Measurements from ENCODE around the gene CCDC116. TPM values are rescaled to one million over a fixed set of nuclear protein-coding genes. Genes with fewer than 3 reads are reported as not detected.
"Not testable (repeated sequence)": the region's sequence is repeated elsewhere in the genome, so short reads cannot be mapped to it uniquely, and the experiment has no call there.

Gene CCDC116
- total and polyA plus RNA-seq, 5 experiments from 2014 or later: 0.34 to 0.93 TPM; not detected in 3

DNA sequence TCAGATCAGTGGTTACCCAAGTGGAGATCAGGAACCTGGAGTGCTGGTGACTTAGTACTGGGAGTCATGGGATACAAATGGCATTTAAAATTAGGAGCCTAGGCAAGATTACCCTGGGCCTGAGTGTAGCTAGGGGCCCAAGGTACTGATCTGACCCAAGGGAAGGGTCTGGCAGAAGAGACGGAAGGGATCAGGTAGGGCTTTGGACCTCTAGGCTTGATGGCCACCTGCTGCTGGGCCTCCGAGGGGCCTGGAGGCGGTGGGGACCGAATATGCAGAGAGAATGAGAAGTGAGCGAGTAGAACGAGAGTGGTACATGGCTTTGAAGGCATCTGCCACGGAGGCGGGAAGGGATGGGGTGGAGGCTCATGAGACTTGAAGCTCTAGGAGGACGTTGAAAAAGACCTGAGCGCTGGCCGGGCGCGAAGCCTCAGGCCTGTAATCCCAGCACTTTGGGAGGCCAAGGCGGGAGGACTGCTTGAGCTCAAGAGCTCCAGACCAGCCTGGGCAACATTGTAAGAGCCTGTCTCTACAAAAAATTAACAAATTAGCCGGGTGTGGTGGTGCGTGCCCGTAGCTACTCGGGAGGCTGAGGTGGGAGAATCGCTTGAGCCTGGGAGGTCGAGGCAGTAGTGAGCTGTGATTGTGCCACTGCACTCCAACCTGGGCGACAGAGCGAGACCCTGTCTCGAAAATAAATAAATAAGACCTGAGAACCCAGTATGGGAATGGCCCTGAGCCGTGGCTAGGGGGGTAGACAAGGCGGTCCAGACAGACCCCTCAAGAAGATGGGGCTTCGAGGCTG lies 32.7 kb downstream of the CCDC116 start:
- POLR2A ChIA-PET: interaction anchor here (0.5 to 2.5 kb wide), 9 partner anchors 10 to 36 kb away, joined by 3 to 19 read pairs (median 5); partner anchors contain the start of gene YDJC
- H3K4me3 Mint-ChIP-seq: peak overlapping the region; percentile 95 to 100 (median 99)
- H3K9me3 Mint-ChIP-seq: no peaks in the 10 kb centered on the region
- peaks cover 16 to 40% (median 32%) of the 10 kb centered on the region in 4 donors for H3K4me1 Mint-ChIP-seq
- H3K27me3 Mint-ChIP-seq: no peaks in the 10 kb centered on the region
- H3K36me3 Mint-ChIP-seq: peaks cover 0 to 12% (median under 1%) of the 10 kb centered on the region in 3 donors
- ATAC-seq (no peak), DNase-seq (peak in 1 of 10 donors; percentile 3)
- H3K27ac Mint-ChIP-seq: peak overlapping the region; percentile 94 to 99 (median 98)

DNA sequence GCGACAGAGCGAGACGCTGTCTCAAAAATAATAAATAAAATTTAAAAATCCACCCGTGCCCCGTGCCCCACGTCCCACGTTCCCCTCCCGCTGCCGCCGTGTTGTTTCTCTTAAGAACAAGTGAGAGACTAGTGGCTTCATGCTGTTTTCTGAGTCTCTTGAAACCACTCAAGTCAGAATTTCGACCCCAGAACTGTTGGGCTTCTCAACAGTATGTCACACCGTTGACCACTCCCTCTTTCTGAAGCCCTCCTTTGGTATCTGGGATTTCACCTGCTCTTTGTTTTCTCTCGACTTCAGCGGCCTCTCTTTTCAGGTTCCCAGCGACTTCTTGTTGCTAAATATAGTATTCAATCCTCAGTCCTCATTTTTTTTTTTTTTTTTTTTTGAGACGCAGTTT lies 34.2 kb downstream of the CCDC116 start:
- H3K36me3 Mint-ChIP-seq: peaks cover 0 to 27% (median 9%) of the 10 kb centered on the region in 3 donors
- POLR2A ChIA-PET: interaction anchor here (1.1 to 2.5 kb wide), 2 partner anchors 24 to 37 kb away, joined by 3 to 19 read pairs; partner anchors contain the start of gene YDJC
- peak overlapping the region; percentile 43 to 98 (median 96) for H3K27ac Mint-ChIP-seq
- no peak for ATAC-seq
- H3K4me1 Mint-ChIP-seq: peaks cover 18 to 44% (median 35%) of the 10 kb centered on the region in 4 donors
- H3K4me3 Mint-ChIP-seq: peak overlapping the region; percentile 95 to 100 (median 99)
- peak in 1 of 10 donors; percentile 30 for DNase-seq
- no peaks in the 10 kb centered on the region for H3K27me3 Mint-ChIP-seq
- H3K9me3 Mint-ChIP-seq: no peaks in the 10 kb centered on the region

DNA sequence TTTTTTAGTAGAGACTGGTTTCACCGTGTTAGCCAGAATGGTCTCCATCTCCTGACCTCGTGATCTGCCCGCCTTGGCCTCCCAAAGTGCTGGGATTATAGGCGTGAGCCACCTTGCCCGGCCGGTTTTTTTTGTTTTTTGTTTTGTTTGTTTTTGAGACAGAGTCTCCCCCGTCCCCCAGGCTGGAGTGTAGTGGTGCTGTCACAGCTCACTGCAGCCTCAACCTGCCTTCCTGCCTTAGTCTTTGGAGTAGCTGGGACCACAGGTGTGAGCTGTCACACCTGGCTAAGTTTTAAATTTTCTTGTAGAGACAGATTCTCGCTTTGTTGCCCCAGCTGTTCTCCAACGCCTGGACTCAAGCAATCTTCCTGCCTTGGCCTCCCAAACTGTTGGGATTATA lies 36.5 kb downstream of the CCDC116 start:
- POLR2A ChIA-PET: no interaction called here
- Mint-ChIP-seq H3K27me3 (no peaks in the 10 kb centered on the region), H3K4me3 (peak overlapping the region in 4 of 10 donors; percentile 22 to 43 (median 37)), H3K4me1 (peaks cover 19 to 50% (median 36%) of the 10 kb centered on the region in 4 donors), H3K36me3 (peaks cover 0 to 48% (median 15%) of the 10 kb centered on the region in 3 donors), H3K9me3 (no peaks in the 10 kb centered on the region), H3K27ac (peak overlapping the region in 3 of 10 donors; percentile 1 to 53 (median 20))
- peak in 1 of 10 donors; percentile 32 for DNase-seq
- ATAC-seq: no peak

DNA sequence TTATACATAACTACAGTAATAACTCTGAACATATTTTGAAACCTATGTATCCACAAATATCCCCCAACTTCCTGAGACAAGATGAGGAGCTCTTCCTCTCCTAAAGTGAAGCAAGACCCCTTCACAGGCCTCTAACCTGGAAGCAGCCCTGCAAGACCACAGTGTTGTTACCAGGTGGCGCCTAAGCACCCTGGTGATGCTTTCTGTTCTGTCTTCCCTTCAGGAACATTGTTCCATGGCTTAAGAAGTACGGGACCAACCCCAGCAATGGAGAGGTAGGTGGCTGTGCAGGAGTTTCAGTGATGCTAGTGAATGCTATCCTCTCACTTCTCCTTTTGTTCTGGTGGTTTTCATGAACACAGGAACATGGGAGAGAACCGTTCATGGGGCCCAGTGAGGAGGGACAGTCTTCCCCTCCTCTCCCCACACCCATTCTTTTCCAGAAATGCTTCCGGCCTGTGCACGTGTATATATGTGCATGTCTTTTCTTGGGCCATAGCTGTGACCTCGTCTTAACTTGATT lies 39.6 kb downstream of the CCDC116 start:
- Mint-ChIP-seq H3K27me3 (no peaks in the 10 kb centered on the region), H3K27ac (peak overlapping the region in 1 of 10 donors; percentile 7), H3K4me1 (peaks cover 16 to 33% (median 22%) of the 10 kb centered on the region in 4 donors), H3K9me3 (no peaks in the 10 kb centered on the region), H3K4me3 (no peak overlapping the region), H3K36me3 (peaks cover 0 to 77% (median 31%) of the 10 kb centered on the region in 3 donors)
- ATAC-seq: no peak
- POLR2A ChIA-PET: no interaction called here
- peak in 1 of 10 donors; percentile 1 for DNase-seq

DNA sequence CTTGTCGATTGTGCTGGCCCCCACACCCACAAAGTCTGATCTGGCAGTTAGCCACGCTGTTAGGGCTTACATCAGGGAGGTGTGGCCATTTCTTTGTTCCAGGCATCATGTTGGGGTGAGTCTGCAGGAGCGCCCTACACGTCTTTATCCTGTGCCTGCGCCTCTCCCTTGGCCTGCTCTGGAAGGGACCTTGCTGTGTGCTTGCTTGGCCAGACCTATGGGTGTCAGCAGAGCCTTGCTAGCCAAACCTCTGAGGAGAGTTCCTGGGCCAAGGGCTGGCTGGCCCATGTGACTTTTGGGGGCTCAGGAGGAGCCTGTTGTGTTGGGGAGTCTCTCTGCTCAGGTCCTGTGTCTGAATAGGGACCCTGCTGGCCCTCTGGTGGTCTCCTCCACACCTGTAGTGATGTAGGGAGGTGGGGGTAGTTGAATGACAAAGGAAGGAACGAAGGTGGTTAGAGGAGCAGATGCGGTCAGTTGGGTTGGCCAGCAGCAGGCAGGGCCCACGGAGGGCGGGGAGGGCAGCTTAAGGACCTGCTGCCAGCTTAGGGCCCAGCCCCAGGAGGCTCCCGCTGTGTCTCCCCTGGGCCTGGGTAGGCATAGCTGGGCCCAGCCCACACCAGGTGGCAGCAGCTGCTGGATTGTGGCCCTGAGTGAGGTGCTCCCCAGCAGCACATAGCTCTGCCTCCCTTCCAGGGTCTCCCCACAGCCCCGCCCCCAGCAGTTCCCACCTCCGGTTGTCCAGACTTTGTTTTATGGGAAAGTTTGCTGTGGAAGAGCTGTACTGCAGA lies 41.2 kb downstream of the CCDC116 start:
- ATAC-seq (no peak), DNase-seq (peak in 1 of 10 donors; percentile 36)
- Mint-ChIP-seq H3K4me3 (no peak overlapping the region), H3K9me3 (no peaks in the 10 kb centered on the region), H3K36me3 (peaks cover 0 to 86% (median 35%) of the 10 kb centered on the region in 3 donors), H3K4me1 (peaks cover 12 to 25% (median 13%) of the 10 kb centered on the region in 4 donors), H3K27ac (no peak overlapping the region), H3K27me3 (no peaks in the 10 kb centered on the region)
- POLR2A ChIA-PET: no interaction called here

DNA sequence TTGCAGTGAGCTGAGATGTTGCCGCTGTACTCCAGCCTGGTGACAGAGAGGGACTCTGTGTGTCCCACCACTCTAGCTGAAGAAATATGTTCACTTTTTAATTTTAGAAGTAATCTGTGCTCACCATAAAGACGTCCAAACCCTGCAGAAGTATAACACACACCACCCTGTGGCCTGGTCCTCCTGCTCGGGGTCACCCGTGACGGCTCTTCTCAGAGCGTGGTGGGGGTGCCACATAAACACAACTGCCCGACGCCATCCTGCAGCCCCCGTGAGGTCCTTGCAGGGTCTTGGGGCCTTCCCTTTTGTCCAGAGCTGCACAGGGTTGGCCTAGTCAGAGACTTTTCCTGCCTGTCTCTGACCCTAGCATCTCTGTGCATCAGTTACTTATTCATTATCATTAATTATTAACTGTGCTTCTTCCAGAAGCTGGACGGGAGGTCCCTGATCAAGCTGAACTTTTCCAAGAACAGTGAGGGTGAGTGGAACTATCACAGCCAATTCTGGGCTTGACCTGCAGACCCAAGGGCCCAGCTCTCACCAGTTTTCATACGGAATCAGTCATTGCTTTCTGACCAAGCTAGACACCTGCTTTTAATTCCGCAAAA lies 42.2 kb downstream of the CCDC116 start:
- Mint-ChIP-seq H3K4me1 (peaks cover 7 to 18% (median 9%) of the 10 kb centered on the region in 4 donors), H3K9me3 (no peaks in the 10 kb centered on the region), H3K27me3 (no peaks in the 10 kb centered on the region), H3K36me3 (peaks cover 0 to 80% (median 35%) of the 10 kb centered on the region in 3 donors), H3K4me3 (no peak overlapping the region), H3K27ac (no peak overlapping the region)
- ATAC-seq: no peak
- DNase-seq: peak in 1 of 10 donors; percentile 4
- POLR2A ChIA-PET: no interaction called here

DNA sequence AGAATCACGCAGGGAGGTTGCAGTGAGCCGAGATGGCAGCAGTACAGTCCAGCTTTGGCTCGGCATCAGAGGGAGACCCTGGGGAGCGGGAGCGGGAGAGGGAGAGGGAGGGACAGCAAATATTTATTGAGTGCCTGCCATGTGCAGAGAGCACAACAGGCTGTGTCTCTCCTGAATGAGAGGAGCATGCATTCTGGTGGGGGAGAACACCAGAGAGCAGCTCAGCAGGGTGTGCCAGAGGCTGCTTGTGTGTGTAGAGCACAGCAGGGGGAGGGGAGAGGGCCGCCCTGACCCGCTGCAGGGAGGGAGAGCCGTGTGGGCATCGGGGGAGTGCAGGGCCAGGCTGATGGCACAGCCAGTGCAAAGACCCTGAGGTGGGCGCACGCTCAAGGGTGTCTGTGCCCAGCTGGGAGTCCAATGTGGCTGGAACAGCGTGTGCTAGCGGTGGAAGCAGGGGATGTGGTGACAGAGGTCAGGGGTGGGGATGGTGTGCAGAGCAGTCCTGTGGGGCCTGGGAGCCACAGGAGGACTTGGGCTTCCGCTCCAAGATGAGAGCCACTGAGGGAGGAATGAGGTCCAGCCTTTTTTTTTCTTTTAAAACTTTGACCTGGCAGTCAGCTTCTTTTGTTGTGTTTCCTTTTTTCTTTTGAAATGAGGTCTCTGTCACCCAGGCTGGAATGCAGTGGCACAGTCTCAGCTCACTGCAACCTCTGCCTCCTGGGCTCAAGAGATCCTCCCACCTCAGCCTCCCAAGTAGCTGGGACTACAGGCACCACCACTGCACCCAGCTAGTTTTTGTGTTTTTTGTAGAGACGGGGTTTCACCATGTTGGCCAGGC lies 45.3 kb downstream of the CCDC116 start:
- ATAC-seq (no peak), DNase-seq (peak in 1 of 10 donors; percentile 47)
- Mint-ChIP-seq H3K4me3 (no peak overlapping the region), H3K4me1 (peaks cover 0 to 5% (median 5%) of the 10 kb centered on the region in 4 donors), H3K27me3 (no peaks in the 10 kb centered on the region), H3K9me3 (no peaks in the 10 kb centered on the region), H3K36me3 (peaks cover 0 to 65% (median 20%) of the 10 kb centered on the region in 3 donors), H3K27ac (peak overlapping the region in 2 of 10 donors; percentile 12 to 29)
- POLR2A ChIA-PET: no interaction called here

DNA sequence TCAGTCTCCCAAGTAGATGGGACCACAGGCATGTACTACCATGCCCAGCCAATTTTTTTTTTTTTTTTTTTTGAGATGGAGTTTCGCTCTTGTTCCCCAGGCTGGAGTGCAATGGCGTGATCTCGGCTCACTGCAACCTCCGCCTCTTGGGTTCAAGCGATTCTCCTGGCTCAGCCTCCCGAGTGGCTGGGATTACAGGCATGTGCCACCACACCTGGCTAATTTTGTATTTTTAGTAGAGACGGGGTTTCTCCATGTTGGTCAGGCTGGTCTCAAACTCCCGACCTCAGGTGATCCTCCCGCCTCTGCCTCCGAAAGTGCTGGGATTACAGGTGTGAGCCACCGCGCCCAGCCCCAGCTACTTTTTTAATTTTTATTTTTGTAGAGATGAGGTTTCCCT lies 46.3 kb downstream of the CCDC116 start:
- ATAC-seq, POLR2A ChIA-PET, H3K27me3 Mint-ChIP-seq, H3K9me3 Mint-ChIP-seq, H3K4me1 Mint-ChIP-seq, DNase-seq: not testable (repeated sequence)
- Mint-ChIP-seq H3K36me3 (peaks cover 0 to 63% (median 21%) of the 10 kb centered on the region in 3 donors), H3K27ac (peak overlapping the region in 1 of 10 donors; percentile 12), H3K4me3 (peak overlapping the region in 1 of 10 donors; percentile 30)

DNA sequence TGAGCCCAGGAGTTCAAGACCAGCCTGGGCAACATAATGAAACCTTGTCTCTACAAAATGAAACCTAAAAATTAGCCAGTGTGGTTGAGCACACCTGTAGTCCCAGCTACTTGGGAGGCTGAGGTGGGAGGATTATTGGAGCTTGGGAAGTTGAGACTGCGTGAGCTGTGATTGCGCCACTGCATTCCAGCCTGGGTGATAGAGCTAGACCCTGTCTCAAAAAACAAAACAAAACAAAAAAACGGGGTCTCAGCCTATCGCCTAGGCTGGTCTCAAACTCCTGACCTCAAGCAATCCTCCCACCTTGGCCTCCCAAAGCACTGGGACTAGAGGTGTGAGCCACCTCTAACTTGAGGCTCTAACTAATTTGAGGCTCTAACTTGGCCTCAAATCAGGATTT lies 46.8 kb downstream of the CCDC116 start:
- ATAC-seq (no peak), DNase-seq (no peak)
- peaks cover 0 to 58% (median 18%) of the 10 kb centered on the region in 3 donors for H3K36me3 Mint-ChIP-seq
- no peaks in the 10 kb centered on the region for H3K27me3 Mint-ChIP-seq
- no peak overlapping the region for H3K4me3 Mint-ChIP-seq
- H3K27ac Mint-ChIP-seq: no peak overlapping the region
- H3K9me3 Mint-ChIP-seq: no peaks in the 10 kb centered on the region
- POLR2A ChIA-PET: no interaction called here
- peaks cover 0 to 5% (median 2%) of the 10 kb centered on the region in 4 donors for H3K4me1 Mint-ChIP-seq

DNA sequence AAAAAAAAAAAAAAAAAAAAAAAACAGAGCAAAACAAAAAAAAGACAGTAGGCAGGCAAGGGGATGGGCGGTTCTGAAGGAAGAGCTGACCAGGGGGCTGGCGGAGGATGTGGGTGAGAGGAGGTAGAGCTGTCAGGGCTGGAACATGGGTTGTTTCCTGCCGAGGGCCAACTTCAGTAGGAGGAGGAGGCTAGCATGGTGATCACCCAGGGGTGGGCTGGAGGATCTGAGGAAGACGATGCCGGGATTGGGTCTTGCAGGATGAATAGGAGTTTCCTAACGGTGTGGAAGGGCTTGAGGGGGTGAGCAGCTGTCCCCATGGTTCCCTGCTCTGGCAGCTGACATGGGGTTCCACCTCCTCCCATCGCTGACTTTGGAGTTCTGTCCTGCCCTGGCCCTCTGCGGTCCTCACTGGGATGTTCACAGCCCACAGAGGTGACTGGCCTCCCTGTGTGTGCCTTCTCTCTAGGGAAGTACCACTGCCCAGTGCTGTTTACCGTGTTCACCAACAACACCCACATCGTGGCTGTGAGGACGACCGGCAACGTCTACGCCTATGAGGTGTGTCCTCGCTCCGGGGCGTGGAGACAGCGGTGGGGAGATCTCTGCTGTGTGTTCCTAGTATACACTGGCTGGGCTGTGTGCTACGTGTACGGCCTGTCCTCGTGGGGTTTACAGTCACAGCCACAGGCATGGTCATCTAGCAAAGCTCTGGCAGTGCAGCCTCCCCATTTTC lies 48.4 kb downstream of the CCDC116 start:
- Mint-ChIP-seq H3K4me3 (no peak overlapping the region), H3K36me3 (peaks cover 0 to 57% (median 8%) of the 10 kb centered on the region in 3 donors), H3K27ac (peak overlapping the region in 3 of 10 donors; percentile 27 to 72 (median 48)), H3K27me3 (no peaks in the 10 kb centered on the region), H3K9me3 (no peaks in the 10 kb centered on the region), H3K4me1 (peaks cover 0 to 5% (median 2%) of the 10 kb centered on the region in 4 donors)
- DNase-seq (peak in 1 of 10 donors; percentile 23), ATAC-seq (no peak)
- POLR2A ChIA-PET: no interaction called here

All from naive thymus-derived CD8-positive, alpha-beta T cell (primary cell).